Ectodermal cell (in vitro differentiated cells): ENCODE data around the gene L2HGDH.

Experiments
- H3K27ac ChIP-seq: 2 replicates; pipeline ENCODE4 v1.7.0; 2013; ENCODE audit warnings: mild to moderate bottlenecking, low read depth, low read length; ENCODE audit not compliant: insufficient read depth, poor library complexity, severe bottlenecking
- H3K27me3 ChIP-seq: 2 replicates; pipeline ENCODE4 v1.7.0; 2013; ENCODE audit warnings: mild to moderate bottlenecking, low read length; ENCODE audit not compliant: insufficient read depth, control insufficient read depth, poor library complexity, severe bottlenecking
- H3K36me3 ChIP-seq: one replicate; pipeline ENCODE4 v1.7.0; 2013; ENCODE audit warnings: low read length; ENCODE audit not compliant: control insufficient read depth, insufficient read depth
- H3K4me1 ChIP-seq: one replicate; pipeline ENCODE4 v1.7.0; 2013; ENCODE audit warnings: low read length; ENCODE audit not compliant: control insufficient read depth, insufficient read depth
- H3K4me3 ChIP-seq: 2 replicates; pipeline ENCODE4 v1.7.0; 2013; ENCODE audit warnings: low read depth, low read length, control low read depth; ENCODE audit not compliant: insufficient read depth
- H3K9me3 ChIP-seq: 2 replicates; pipeline ENCODE4 v1.7.0; 2013; ENCODE audit warnings: mild to moderate bottlenecking, low read length, moderate library complexity; ENCODE audit not compliant: control insufficient read depth
- WGBS, 2 experiments: methylation state at CpG; one replicate each; pipeline ENCODE4 v1.1.7; 2013; ENCODE audit warnings: missing lambda C conversion rate in 2 of 2; 5-methylcytosine and 5-hydroxymethylcytosine counted together

L2HGDH gene

DNA sequence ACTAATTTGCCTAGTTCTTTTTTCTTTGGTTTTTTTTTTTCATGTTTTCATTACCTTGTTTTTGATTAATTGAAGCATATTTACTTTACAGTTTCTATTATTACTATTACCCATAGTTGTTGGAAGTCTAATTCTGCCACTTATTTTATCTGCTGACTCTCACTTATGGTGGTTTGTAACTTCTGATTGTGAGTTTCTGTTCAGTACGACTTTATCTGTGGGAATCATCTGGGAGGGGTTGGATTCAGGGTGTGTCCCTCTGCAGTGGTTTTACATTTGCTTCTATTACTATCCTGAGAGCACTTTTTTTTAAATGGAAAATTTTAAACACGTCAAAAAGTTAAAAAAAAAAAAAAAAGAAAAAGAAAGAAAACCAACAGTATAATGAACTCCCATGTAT lies 54.3 kb downstream of the L2HGDH start:
- no peaks in the 10 kb centered on the region for H3K4me1 ChIP-seq
- no peak overlapping the region for H3K4me3 ChIP-seq
- no peaks in the 10 kb centered on the region for H3K36me3 ChIP-seq
- H3K27ac ChIP-seq = no peak overlapping the region
- 90% methylated on average over 2 of the region's 2 CpGs; no CpG with 5 or more reads in 1 of the 2 experiments for WGBS, 2 experiments
- H3K27me3 ChIP-seq = no peaks in the 10 kb centered on the region
- no peaks in the 10 kb centered on the region for H3K9me3 ChIP-seq

DNA sequence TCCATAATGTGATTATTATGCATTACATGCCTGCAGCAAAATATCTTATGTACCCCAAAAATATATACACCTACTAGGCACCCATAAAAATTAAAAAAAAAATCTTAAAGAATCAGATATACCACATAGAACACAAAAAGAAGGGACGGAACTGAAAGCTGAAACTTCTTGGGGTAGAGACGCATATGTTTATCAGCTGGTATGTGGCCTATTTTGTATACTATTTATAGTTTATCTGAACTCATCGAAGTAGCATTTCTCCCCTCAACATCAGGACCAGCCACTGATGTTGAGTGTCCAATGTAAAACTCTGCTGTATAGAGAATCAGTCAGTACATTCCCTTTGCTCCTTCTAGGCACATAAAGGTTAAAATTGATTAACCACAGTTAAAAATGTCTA lies 57.8 kb downstream of the L2HGDH start:
- no peaks in the 10 kb centered on the region for H3K4me1 ChIP-seq
- 86 to 95% methylated on average over 1 to 3 of the region's 3 CpGs for WGBS, 2 experiments
- no peak overlapping the region for H3K4me3 ChIP-seq
- no peak overlapping the region for H3K27ac ChIP-seq
- no peaks in the 10 kb centered on the region for H3K9me3 ChIP-seq
- no peaks in the 10 kb centered on the region for H3K27me3 ChIP-seq
- no peaks in the 10 kb centered on the region for H3K36me3 ChIP-seq

DNA sequence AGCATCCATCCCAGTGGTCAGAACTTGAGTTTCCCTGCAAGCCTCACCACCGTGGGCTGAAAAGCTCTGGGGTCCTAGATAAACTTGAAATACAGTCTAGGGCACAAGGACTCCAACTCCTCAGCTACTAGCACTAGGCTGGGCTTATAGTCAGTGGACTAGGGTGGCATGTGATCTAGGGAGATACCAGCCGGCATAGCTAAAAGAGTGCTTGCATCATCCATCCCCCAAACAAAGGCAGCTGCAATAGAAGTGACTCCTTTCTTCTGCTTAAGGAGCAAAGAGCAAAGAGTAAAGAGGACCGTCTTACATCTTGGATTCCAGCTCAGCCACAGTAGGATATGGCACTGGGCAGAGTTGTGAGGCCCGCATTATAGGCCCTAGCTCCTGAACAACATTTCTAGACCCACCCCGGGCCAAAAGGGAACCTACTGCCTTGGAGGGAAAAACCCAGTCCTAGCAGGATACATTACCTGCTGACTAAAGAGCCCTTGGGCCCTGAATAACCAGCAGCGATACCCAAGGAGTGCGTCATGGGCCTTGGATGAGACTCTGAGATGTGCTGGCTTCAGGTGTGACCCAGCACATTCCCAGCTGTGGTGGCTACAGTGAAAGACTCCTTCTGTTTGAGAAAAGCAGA lies 62.8 kb downstream of the L2HGDH start:
- Histone ChIP-seq H3K27me3 (no peaks in the 10 kb centered on the region), H3K9me3 (no peaks in the 10 kb centered on the region), H3K36me3 (peaks cover 3% of the 10 kb centered on the region), H3K27ac (no peak overlapping the region), H3K4me3 (no peak overlapping the region), H3K4me1 (no peaks in the 10 kb centered on the region)
- WGBS, 2 experiments = 86 to 89% methylated on average over 7 of the region's 7 CpGs

DNA sequence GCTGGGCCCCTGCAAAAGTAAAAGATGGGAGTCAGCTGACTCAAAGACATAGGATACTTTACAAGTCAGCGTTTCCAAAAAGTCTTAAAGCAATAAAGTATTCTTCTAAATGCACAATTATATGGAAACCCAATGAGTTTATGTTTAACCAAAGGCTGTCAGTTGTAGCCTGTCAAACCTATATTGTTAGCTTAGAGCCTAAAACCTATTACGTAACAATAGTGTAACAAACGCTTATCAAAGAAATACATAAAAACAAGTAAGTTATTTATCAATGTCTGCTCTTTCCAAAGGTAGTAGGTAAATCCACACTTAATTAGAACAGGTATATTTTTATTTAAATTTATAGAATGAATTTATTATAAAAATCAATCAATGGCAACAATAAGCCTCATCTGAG lies 64.8 kb downstream of the L2HGDH start:
- H3K4me3 ChIP-seq = no peak overlapping the region
- H3K36me3 ChIP-seq = peaks cover 4% of the 10 kb centered on the region
- H3K27me3 ChIP-seq = no peaks in the 10 kb centered on the region
- no peaks in the 10 kb centered on the region for H3K9me3 ChIP-seq
- WGBS, 2 experiments = 100% methylated on average over 1 of the region's 3 CpGs
- H3K27ac ChIP-seq = no peak overlapping the region
- H3K4me1 ChIP-seq = no peaks in the 10 kb centered on the region

DNA sequence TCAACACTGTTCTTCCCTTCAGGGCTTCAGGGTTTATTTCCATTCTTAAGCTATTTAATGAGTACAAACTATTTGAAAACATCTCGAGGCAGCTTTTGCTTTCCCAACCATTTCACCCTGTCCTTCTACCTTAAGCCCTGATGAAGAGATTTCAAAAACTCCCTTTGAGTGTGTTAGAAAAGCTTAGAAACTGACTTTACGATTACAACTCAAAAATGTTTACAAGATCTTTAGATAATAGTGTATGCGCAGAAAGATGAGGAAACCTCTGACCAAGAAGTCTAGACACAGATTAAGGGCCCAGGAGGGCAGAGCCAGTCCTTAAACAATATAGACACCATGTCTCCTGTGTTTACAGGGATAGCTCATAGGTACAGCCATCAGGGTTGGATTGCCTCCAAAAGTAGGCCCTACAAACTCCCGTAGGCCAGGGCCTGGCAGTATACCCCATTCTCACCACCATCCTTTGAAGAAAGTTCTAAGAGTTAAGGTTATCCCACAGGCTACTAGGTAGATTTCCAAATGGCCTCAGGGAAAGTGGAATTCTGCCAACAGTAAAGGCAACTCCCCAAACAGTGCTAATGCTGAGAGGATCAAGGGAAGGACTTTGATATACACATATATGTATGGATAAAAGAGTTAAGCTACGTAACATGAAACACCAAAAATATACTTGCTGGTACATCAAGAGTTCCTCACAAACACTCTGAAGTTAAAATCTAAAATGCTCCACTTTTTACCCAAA lies 69.3 kb downstream of the L2HGDH start:
- H3K4me1 ChIP-seq = no peaks in the 10 kb centered on the region
- 90 to 94% methylated on average over 2 to 5 of the region's 5 CpGs for WGBS, 2 experiments
- H3K27me3 ChIP-seq = no peaks in the 10 kb centered on the region
- no peak overlapping the region for H3K4me3 ChIP-seq
- H3K9me3 ChIP-seq = no peaks in the 10 kb centered on the region
- peaks cover 4% of the 10 kb centered on the region for H3K36me3 ChIP-seq
- H3K27ac ChIP-seq = no peak overlapping the region

DNA sequence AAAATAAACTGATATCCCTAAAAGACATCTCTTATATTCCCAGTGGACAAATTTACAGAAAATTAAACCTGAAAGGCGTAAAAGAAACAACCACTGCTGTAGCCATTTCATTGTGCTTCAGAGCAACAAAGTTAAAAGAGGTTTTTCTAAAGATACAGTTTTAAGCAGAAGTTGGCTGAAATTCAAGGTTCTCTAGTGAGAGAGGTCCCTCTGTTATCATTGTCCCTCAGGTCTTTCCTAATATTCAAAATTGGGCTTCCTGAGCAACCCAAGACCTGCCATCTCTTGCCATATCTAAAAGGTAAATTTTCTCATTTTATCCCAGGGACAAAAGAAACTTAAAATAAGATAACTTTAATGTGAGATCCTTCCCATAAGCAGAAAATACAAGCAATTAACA lies 69.9 kb downstream of the L2HGDH start:
- H3K4me1 ChIP-seq = no peaks in the 10 kb centered on the region
- 92 to 100% methylated on average over 1 of the region's 1 CpG for WGBS, 2 experiments
- H3K27ac ChIP-seq = no peak overlapping the region
- no peak overlapping the region for H3K4me3 ChIP-seq
- peaks cover 4% of the 10 kb centered on the region for H3K36me3 ChIP-seq
- no peaks in the 10 kb centered on the region for H3K9me3 ChIP-seq
- no peaks in the 10 kb centered on the region for H3K27me3 ChIP-seq

DNA sequence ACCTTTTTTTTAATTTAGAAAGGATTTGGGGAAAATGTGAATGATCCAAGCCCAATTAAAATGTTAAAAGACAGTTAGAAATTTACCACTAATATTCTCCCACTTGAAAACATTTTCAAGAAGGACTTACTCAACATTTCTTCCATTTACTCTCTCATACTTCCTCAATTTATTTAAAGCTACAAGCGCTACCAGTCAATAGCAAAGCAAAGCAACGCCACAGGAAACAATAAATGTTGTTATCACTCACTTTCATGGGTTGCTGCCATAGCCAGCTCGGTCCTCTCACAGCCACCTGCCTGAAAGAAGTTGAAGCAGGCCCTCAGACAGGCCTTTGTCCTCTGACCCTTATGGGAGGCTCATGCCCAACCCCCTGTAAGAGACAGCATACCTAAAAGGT lies 74.6 kb downstream of the L2HGDH start:
- Histone ChIP-seq H3K27me3 (peaks cover 5% of the 10 kb centered on the region), H3K27ac (no peak overlapping the region), H3K4me3 (no peak overlapping the region), H3K36me3 (no peaks in the 10 kb centered on the region), H3K4me1 (no peaks in the 10 kb centered on the region), H3K9me3 (no peaks in the 10 kb centered on the region)
- 58% methylated on average over 3 of the region's 3 CpGs for WGBS, 2 experiments

DNA sequence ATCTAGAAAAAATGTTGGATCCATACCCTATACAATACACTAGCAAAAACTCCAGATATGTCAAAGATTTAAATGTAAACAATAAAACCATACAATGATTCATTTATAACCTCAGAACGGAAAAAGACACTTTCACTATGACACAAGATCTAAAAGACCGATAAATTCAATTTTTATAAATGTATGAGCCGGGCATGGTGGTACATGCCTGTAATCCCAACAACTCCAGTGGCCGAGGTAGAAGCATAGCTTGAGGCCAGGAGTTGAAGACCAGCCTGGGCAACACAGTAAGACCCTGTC lies 78.1 kb downstream of the L2HGDH start:
- WGBS, 2 experiments = 96 to 100% methylated on average over 4 of the region's 4 CpGs
- H3K36me3 ChIP-seq = no peaks in the 10 kb centered on the region
- H3K27me3 ChIP-seq = peaks cover 6% of the 10 kb centered on the region
- H3K4me1 ChIP-seq = peaks cover 6% of the 10 kb centered on the region
- H3K27ac ChIP-seq = no peak overlapping the region
- H3K9me3 ChIP-seq = no peaks in the 10 kb centered on the region
- H3K4me3 ChIP-seq = no peak overlapping the region

DNA sequence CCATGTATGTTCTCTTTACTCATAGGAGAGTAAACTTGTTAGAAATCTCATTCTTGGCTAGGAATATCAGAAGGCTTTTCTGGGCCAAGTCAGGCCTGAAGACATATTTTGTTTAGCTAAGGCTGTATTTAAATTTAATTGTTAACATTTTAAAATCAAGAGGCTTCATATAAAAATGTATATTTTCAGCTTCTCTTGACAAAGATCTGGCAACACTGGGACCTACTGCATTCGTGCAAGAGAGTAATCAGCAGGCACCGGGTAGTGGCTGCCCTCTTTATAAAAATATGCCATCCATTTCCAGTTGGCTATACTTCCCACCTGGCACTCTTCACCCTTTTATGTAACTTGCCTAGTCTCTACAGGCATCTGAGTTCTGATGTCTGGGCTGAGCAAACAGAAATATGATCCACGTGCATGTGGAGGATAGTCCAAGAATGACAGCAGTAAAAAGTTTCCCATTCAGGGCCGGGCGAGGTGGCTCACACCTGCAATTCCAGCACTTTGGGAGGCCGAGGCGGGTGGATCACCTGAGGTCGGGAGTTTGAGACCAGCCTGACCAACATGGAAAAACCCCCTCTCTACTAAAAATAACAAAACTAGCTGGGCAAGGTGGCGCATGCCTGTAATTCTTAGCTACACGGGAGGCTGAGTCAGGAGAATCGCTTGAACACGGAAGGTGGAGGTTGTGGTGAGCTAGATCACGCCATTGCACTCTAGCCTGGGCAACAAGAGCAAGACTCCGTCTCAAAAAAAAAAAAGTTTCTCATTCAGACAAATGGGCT lies 78.7 kb downstream of the L2HGDH start:
- H3K4me1 ChIP-seq = peaks cover 6% of the 10 kb centered on the region
- 87 to 90% methylated on average over 14 of the region's 14 CpGs for WGBS, 2 experiments
- H3K27me3 ChIP-seq = peaks cover 6% of the 10 kb centered on the region
- no peaks in the 10 kb centered on the region for H3K36me3 ChIP-seq
- H3K9me3 ChIP-seq = peaks cover 4% of the 10 kb centered on the region
- no peak overlapping the region for H3K4me3 ChIP-seq
- no peak overlapping the region for H3K27ac ChIP-seq

DNA sequence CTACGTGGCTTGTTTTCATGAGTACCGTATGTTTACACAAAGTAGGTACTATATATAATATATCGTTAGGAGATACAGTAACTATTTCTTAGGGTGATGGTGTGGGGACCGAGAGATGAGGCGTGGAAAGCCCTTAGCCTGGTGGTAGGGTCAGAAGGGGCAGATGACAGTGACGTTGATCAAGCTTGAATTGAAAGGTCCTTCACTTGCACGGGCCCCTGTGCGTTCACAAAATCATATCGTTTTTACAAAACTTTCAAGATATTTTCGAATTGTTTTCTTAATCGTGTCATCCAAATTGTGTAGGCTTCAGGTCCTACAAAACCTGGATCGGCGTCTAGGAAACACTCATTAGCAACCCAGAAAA lies 79.8 kb downstream of the L2HGDH start:
- peaks cover 4% of the 10 kb centered on the region for H3K9me3 ChIP-seq
- WGBS, 2 experiments = 49 to 56% methylated on average over 11 to 13 of the region's 13 CpGs
- H3K4me1 ChIP-seq = peaks cover 6% of the 10 kb centered on the region
- H3K27me3 ChIP-seq = peaks cover 6% of the 10 kb centered on the region
- H3K27ac ChIP-seq = peak overlapping the region; percentile 91
- peak overlapping the region; percentile 61 for H3K4me3 ChIP-seq
- H3K36me3 ChIP-seq = no peaks in the 10 kb centered on the region
